HG03103 (cell line): Measurements from ENCODE around the gene TPD52L1.
"Not testable (repeated sequence)": the region's sequence is repeated elsewhere in the genome, so short reads cannot be mapped to it uniquely, and the experiment has no call there.

Experiments used
- ATAC-seq: cut with Tn5 transposase; IDR thresholded peaks from one replicate; pipeline ENCODE4 v1.9.1; 2021; ENCODE audit warnings: low read depth; ENCODE audit not compliant: unreplicated experiment

The TPD52L1 gene

DNA sequence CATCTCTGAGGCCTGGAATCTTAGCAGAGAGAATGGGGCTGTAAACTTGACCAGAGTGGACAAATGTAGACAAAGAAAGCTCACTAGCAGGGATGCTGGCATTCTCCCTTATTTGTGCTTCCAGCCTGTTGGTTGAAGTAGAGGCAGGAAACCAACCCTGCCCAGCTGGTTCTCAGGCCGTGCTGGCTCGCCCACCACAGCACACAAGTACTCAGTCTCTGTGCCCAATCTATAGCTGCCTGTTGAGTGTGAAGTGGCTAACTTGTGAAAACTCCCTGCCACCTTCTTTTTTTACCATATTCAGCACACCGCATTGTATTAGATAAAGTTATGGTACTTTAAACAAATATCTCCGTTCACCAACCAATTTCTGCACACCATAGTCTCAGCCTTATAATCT lies 110.9 kb downstream of the TPD52L1 start:
- no peak for ATAC-seq

DNA sequence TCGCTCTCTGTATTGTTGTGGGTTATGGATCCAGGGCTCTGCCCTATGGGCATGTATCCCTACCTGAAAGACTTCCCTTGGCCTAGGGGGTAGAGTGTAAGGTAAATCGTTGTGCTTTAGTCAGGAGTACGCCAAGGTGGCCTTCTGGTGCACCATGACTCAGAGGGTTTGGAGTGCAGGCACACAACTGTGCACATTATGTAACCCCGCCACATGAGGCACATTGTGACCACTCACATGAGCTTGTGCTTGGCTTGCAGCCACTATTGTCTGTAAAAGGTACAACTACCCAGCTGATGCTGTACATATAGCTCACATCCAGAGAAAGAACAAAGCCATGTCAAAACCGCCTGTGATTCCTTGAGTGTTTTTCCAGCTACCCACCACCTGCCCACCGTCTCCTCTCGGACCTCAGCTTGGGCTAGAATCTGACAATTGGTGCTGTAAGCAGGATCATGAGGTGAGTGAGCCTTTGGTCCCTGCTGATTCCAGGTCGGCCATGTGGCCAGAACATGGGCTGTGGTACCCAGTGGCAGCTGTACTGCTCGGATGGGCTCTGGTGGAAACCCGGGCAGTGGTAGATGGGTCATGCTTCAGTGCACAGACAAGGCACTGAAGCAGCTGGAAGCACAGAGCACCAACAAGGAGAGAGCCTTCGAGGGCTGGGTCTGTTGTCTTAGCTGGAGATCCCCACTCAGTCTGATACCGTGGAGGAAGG lies 114.4 kb downstream of the TPD52L1 start:
- ATAC-seq, result no peak

DNA sequence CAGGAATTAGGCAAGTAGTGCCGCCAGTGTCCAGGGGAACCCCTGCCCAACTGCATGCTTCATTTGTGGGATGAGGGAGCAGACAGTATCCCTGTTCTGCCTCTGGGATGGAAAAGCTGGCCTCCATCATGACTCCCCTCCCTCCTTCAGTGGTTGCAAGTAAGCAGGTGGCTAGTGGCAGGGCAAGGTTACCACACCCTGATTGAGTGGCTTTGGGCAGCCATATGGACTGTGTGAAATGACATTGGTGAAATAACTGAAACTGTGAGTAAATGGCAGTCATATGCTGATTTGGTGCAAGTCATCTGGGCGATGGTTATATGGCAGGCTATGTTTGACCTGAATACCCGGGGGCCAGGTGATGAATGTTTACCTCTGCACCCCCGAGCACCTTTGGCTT lies 115.2 kb downstream of the TPD52L1 start:
- ATAC-seq, result no peak

DNA sequence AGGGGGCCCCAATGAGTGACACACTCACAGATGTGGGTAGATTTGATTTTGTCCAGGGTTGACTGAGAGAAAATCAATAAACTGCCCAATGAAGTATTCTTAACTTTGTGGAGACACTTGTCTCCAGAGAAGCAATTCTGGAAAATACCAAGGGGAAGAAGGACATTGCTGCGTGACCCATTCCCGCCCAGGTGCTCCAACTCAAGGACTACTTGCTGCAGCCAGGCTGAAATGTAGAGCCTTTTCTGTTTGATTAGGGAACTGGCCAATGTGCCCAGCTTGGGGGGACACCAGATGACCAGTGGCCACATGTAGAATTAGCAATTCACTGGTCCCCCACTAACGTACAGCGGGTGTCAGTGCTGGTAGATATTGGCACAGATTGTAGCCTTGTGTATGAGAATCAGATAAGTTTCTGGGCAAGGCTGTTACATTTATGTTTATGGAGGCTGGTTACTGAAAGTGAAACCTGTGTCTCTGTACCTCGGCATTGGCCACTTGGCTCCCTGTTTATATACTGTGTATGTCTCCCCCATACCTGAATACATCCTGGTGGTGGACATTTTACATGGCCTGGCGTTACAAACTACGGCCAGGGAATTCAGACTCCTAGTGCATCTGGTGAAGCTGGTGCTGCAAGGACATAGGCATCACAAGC lies 115.9 kb downstream of the TPD52L1 start:
- ATAC-seq, result no peak

DNA sequence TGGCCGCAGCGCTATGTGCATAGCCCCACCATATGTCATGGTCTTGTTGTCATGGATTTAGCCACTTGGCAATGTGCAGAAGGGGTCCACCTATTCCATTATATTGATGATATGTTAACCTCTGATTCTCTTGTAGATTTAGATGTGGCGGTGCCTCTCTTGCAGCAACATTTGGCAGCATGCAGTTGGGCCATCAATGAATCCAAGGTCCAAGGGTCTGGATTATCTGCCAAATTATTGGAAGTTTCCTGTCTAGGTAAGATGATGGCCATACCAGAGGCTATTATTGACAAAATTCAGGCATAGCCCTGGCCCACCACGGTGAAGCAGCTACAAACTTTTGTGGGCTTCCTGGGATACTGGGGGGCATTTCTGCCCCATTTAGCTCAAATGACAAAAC lies 116.8 kb downstream of the TPD52L1 start:
- ATAC-seq, result no peak

DNA sequence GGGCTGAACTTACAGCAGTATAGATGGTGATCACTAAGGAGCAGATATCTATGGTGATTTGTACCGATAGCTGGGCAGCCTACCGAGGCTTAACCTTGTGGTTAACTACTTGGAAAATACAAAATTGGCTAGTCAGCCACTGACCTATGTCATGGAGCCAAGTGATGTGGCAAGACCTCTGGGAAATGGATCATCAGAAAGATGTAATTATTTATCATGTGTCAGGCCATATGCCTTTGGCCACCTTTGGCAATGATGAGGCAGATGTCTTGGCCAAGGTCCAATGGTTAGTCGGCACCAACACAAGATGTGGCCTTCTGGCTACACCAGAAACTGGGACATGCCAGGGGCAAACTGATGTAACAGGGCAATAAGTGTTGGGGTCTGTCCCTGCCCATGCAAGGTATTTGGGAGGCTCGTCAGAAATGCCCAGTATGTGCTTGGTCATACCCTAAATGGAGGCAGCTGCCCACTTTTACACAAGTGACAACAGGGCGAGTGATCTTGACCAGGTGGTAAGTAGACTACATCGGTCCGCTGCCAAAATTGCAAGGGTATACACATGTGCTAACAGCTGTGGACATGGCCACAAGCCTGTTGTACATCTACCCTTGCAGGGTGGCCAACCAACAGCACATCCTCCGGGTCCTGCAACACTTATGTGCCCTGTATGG lies 118.0 kb downstream of the TPD52L1 start:
- ATAC-seq, result no peak

DNA sequence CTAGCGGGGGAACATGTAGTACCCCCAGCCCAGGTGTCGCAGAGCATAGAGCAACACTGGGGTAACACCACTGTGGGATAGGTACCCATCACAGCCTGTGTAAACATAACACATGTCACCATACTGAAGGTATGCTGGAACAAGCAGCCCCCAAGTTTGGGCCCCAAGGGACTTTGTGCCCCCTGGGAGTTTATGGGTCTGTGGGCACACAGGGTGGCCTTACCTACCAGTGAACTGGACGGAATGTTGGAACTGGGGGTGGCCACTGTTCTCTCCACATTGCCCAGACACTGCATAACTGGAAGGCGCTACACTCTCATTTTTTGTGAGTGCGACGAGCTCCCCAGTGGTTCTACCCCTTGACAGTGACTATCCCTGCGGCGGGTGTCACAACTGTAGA lies 119.7 kb downstream of the TPD52L1 start:
- no peak for ATAC-seq

DNA sequence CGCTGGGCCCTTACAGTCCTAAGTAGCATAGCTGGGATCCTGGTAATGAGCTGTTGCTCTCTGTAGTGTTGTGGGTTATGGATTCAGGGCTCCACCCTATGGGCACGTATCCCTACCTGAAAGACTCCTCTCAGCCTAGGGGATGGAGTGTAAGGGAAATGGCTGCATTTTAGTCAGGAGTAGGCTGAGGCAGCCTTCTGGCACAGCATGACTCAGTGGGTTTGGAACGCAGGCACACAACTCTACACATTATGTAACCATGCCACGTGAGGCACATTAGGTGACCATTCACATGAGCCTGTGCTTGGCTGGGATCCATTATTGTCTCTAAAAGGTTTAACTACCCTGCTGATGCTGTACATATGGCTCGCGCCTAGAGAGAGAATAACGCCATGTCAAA lies 120.4 kb downstream of the TPD52L1 start:
- ATAC-seq, result no peak

DNA sequence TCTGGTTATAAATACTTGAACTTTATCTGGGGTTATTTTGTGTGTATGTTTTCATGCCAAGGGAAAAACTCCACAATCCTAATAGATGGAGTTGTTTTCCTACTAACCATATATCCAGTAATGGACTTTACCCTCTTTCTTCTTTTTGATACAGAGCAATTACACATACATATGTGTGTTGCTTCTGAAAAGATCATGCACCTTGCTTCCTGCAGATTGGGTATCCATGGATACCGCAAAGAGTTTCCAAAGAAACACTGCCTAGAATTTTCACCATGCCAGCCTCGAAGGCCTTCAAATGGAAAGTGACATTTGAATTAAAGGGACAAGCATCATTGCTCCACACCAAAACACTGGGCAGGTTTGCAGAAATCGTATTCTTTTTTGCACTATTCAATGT lies 121.4 kb downstream of the TPD52L1 start:
- no peak for ATAC-seq

DNA sequence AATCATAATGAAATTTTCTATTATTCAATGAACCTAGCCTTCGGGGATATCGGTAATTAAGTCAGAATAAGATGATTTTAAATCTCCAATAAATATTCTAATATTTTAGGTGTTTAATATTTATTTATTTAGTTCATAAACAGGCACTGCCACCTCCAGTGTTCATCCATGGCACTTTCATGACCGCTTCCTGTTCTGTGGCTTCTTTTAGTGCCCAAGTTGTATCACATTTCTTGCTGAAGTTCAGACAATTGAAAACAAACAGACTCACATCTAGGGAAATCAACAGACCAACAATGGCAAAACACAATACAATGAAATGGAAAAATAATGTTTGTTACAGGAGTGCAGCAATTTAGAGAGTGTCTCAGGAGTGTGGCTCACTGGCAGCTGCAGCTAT lies 122.2 kb downstream of the TPD52L1 start:
- ATAC-seq, result no peak

DNA sequence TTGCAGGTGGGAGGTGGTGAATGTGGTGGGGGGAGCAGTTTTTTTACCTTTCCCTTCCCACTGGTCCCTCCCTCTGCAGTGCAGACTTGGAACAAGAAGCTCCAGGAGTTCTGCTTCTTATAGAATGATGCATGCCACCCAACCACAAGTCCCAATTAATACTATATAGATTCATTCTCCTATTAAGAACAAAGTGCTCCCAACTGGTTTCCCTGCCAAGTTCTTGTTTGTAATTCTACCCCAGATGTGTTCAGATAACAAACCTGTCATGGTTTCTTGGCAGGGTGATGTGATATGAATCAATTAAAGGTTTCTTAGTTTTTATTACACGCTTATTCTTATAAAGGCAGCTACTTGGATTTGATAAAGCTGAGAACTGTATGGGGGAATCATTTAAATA lies 124.3 kb downstream of the TPD52L1 start:
- no peak for ATAC-seq

DNA sequence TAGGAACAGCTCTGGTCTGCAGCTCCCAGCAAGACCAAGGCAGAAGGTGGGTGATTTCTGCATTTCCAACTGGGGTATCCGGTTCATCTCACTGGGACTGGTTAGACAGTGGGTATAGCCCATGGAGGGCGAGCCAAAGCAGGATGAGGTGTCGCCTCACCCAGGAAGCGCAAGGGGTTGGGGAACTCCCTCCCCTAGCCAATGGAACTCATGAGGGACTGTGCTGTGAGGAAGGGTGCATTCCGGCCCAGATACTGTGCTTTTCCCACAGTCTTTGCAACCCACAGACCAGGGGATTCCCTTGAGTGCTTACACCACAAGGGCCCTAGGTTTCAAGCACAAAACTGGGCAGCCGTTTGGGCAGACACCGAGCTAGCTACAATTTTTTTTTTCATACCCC lies 126.4 kb downstream of the TPD52L1 start:
- ATAC-seq, result no peak

DNA sequence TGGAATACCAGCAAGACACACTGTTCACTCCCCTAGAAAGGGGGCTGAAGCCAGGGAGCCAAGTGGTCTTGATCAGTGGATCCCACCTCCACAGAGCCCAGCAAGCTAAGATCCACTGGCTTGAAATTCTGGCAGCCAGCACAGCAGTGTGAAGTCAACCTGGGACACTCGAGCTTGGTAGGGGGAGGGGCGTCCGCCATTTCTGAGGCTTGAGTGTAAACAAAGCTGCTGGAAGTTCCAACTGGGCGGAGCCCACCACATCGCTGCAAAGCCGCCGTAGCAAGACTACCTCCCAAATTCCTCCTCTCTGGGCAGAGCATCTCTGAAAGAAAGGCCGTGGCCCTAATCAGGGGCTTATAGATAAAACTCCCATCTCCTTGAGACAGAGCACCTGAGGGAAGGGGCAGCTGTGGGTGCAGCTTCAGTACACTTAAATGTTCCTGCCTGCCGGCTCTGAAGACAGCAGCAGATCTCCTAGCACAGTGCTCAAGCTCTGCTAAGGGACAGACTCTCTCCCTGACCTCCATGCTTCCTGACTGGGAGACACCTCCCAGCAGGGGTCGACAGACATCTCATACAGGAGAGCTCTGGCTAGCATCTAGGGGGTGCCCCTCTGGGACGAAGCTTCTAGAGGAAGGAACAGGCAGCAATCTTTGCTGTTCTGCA lies 126.9 kb downstream of the TPD52L1 start:
- not testable (repeated sequence) for ATAC-seq

DNA sequence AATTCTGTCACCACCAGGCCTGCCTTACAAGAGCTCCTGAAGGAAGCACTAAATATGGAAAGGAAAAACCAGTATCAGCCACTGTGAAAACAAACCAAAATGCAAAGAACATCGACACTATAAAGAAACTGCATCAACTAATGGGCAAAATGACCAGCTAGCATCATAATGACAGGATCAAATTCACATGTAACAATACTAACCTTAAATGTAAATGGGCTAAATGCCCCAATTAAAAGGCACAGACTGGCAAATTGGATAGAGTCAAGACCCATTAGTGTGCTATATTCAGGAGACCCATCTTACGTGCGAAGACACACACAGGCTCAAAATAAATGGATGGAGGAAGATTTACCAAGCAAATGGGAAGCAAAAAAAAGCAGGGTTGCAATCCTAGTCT lies 128.9 kb downstream of the TPD52L1 start:
- ATAC-seq, result not testable (repeated sequence)

DNA sequence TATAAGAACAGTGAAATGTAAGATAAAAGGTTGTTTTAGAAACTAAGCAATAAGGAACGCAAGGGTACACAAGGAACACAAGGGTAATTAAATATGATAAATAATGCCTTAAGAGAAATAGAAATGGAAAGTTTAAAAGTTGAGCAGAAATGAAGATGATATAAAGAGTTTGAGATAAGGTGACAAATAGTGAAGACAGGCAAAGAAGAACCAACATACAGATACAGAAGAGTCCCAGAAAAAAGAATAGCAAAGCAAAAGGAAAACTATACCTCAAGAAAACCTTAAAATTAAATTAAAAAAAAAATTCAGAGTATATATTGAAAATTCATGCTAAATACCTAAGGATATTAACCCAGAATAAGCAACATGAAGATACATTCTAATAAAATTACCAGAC lies 131.8 kb downstream of the TPD52L1 start:
- ATAC-seq, result no peak

DNA sequence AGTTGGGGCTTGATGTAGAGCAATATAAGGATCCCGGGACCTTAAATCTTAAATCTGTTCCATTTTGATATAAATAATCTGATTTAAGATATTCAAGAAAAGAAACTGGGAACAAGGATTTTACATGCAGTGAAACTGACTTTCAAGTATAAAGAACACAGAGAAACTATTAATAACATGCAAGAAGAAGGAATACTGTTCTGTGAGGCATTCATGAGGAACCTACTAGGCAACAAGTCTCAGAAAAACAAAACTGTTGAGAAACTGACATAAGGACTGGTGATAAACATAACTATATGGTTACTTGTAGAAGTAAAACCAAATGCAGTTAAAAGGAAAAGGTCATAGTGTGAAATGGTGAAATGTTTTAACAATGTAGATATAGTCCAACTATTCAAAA lies 132.4 kb downstream of the TPD52L1 start:
- no peak for ATAC-seq

DNA sequence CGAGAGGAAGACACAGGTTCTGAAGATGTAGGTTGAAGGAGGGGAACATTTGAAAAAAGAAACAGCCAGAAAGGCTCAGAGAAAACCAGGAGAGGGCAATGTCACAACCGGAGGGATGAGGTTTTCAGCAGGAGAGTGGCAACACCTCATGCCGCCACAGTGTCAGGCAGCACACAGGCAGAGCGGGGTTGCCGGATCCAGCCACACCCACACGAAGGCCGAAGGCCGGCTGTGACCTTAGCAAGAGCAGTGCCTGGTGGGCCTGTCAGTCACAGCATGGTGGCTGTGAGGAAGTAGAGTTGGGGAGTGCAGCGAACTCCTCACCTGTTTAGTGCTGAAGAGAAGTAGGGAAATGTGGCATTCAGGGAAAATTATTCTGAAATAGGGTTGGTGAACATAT lies 134.1 kb downstream of the TPD52L1 start:
- no peak for ATAC-seq

DNA sequence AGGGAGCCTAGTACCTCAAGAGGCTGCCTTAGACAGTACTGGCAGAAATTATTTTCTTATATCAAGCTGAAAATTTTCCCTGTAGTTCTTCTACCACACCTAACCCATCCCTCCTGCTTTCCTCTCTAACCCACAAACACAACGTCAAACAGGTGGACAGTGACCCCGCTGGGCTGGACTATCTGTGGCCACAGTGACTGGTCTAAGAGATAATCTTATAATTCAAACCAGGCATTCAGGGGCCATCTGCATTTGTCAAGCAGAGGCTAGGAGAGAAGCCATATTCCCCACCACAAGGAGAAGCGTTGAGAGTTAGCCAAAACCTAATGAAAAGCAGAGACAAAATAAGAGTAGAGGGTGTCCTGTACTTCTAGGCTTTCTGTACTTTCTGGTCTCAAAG lies 140.0 kb downstream of the TPD52L1 start:
- ATAC-seq, result no peak

DNA sequence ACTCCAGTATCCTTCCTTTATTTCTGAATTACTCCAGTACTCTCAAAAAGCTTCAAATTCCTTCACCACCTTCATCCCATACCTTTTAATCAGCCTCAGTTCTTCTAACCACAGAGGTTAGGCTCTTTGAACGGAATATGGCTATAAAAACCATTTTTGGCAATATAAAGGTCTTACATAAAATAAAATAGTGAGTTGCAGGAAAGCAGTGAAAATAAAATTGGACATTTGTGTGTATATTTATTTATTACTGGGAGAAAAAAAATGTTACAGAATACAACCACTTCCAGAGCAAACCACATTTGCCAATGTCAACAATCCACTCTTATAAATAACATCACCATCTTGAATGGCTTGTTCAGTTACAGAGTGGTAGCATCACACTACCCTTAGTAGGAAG lies 140.5 kb downstream of the TPD52L1 start:
- ATAC-seq, result no peak

DNA sequence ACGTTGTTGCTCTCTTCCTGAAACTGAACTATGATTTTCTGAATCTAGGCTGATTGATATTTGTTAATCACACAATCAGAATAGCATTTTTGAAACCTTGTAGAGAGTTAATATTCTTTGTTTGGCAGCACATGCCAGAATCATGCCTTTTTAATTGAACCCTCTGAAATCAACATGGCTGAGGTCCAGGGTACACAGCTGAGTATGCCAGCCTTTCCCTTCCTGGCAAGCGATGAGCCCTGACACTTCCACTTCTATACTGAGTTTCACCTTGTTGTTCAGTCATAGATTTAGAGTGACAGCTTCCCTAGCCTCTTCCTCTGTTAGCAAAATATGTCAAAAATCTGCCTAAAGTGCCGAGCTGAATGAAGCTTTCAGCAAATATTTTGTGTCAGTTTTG lies 141.4 kb downstream of the TPD52L1 start:
- no peak for ATAC-seq

DNA sequence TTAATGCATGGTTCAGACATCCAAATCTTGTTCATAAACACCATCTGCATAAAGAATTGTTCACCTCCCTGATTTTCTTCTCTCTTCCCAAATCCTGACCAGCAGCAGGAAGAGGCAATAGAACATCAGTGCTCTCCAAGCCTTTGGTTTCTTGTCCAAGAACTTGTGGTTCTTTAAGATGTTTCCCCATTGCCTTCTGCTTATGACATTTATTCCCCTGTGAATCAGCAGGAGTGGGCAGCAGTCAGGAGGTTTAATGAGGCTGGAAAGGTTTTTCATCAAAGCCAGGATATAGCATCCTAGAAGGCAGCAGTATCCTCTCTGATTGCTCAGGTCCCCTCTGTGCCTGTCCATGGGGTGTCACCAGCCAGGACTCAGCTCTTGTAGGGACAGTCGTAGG lies 142.9 kb downstream of the TPD52L1 start:
- no peak for ATAC-seq
